Osteocyte (in vitro differentiated cells): Measurements from ENCODE around the gene REV1. TPM values are rescaled to one million over a fixed set of nuclear protein-coding genes. Genes with fewer than 3 reads are reported as not detected.
"Not testable (repeated sequence)": the region's sequence is repeated elsewhere in the genome, so short reads cannot be mapped to it uniquely, and the experiment has no call there.

Experiments
- DNase-seq: peaks from one replicate; pipeline ENCODE4 v3.0.0; 2021; ENCODE audit warnings: mixed read lengths; ENCODE audit not compliant: unreplicated experiment; ENCODE audit errors: extremely low spot score
- H3K27ac Mint-ChIP-seq: one replicate; pipeline ENCODE4 v1.8.0; 2021; ENCODE audit warnings: mild to moderate bottlenecking, mixed read lengths; ENCODE audit not compliant: unreplicated experiment
- H3K27me3 Mint-ChIP-seq: one replicate; pipeline ENCODE4 v1.8.0; 2021; ENCODE audit warnings: mixed read lengths; ENCODE audit not compliant: unreplicated experiment
- H3K36me3 Mint-ChIP-seq: one replicate; pipeline ENCODE4 v1.8.0; 2021; ENCODE audit warnings: mixed read lengths; ENCODE audit not compliant: unreplicated experiment
- H3K4me1 Mint-ChIP-seq: one replicate; pipeline ENCODE4 v1.8.0; 2021; ENCODE audit warnings: mixed read lengths; ENCODE audit not compliant: unreplicated experiment
- H3K4me3 Mint-ChIP-seq: one replicate; pipeline ENCODE4 v1.8.0; 2021; ENCODE audit warnings: mild to moderate bottlenecking, moderate library complexity, mixed read lengths; ENCODE audit not compliant: unreplicated experiment
- H3K9me3 Mint-ChIP-seq: one replicate; pipeline ENCODE4 v1.8.0; 2021; ENCODE audit warnings: mixed read lengths; ENCODE audit not compliant: unreplicated experiment
- total RNA-seq: library from RNA; stranded (reverse); gene quantifications from 2 replicates; pipeline ENCODE4 v1.2.1, GENCODE V29; 2021
- TF ChIP-seq, protein P1 (sequence below): fragments of 200-600 bp; sonication (generic); IDR thresholded peaks from 2 replicates; pipeline ENCODE4 v1.5.0; 2021; ENCODE audit warnings: antibody characterized with exemption, mild to moderate bottlenecking, moderate library complexity

The REV1 gene
- total RNA-seq, 1 donor from 2014 or later: 32.5 TPM

DNA sequence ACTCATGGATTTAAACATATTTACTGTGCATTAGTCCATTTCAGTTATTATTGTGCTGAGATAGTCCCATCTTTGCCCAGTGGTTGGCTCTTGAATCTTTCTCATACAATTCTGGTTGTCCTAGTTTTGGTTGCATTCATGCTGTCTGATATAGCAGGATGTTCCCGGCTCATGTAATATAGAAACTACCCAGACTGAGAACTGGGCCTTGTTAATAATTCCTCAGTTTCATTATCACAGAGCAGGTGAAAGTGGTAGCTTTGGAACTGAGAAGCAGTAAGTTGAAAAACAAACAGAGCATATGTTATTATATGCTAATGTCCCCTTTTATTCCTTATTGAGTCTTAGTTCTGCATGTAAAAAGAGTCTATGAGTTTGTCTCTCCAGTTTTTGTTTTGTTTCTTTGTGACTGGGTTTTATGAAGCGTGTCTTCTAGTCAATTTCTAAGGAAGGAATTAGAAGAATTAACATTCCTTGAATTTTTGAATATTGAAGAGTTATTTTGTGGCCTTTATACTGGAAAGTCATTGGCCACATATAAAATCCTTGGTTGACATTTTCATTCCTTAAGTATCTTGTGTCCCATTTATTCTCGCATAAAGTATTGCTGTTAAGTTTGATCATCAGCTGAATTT is 109.3 kb downstream of the REV1 start:
- Mint-ChIP-seq H3K36me3 (peaks cover 62% of the 10 kb centered on the region), H3K27ac (no peak overlapping the region)

DNA sequence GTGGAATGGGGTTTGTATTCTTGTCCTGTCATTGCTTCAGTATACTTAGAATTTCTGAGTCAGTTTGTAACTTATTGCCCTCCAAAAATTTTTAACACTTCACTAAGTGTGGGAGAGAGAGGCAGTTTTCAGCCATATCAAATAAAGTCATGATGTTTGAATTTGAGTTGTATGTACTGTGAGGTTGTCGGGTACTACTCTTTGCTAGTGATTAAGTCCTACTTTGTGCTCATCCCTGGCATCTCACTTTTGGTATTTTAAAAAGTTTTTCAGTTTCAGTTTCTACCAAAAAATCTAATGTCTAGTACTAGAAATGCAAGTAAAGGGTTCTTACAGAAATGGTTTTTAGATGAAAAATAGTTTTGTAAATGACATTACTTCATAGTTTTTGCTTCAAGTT is 111.9 kb downstream of the REV1 start:
- Mint-ChIP-seq H3K27me3 (no peaks in the 10 kb centered on the region), H3K36me3 (peaks cover 72% of the 10 kb centered on the region), H3K4me3 (no peak overlapping the region), H3K4me1 (peaks cover 1% of the 10 kb centered on the region), H3K9me3 (peaks cover 12% of the 10 kb centered on the region), H3K27ac (no peak overlapping the region)
- TF ChIP-seq, protein P1, sequence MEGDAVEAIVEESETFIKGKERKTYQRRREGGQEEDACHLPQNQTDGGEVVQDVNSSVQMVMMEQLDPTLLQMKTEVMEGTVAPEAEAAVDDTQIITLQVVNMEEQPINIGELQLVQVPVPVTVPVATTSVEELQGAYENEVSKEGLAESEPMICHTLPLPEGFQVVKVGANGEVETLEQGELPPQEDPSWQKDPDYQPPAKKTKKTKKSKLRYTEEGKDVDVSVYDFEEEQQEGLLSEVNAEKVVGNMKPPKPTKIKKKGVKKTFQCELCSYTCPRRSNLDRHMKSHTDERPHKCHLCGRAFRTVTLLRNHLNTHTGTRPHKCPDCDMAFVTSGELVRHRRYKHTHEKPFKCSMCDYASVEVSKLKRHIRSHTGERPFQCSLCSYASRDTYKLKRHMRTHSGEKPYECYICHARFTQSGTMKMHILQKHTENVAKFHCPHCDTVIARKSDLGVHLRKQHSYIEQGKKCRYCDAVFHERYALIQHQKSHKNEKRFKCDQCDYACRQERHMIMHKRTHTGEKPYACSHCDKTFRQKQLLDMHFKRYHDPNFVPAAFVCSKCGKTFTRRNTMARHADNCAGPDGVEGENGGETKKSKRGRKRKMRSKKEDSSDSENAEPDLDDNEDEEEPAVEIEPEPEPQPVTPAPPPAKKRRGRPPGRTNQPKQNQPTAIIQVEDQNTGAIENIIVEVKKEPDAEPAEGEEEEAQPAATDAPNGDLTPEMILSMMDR: no peak
- no peak for DNase-seq

More for the DNA sequence above, 109.3 kb downstream of the REV1 start:
- DNase-seq: no peak
- H3K27me3 Mint-ChIP-seq: no peaks in the 10 kb centered on the region
- TF ChIP-seq, protein P1: no peak
- peaks cover 1% of the 10 kb centered on the region for H3K4me1 Mint-ChIP-seq
- H3K4me3 Mint-ChIP-seq: no peak overlapping the region
- no peaks in the 10 kb centered on the region for H3K9me3 Mint-ChIP-seq

DNA sequence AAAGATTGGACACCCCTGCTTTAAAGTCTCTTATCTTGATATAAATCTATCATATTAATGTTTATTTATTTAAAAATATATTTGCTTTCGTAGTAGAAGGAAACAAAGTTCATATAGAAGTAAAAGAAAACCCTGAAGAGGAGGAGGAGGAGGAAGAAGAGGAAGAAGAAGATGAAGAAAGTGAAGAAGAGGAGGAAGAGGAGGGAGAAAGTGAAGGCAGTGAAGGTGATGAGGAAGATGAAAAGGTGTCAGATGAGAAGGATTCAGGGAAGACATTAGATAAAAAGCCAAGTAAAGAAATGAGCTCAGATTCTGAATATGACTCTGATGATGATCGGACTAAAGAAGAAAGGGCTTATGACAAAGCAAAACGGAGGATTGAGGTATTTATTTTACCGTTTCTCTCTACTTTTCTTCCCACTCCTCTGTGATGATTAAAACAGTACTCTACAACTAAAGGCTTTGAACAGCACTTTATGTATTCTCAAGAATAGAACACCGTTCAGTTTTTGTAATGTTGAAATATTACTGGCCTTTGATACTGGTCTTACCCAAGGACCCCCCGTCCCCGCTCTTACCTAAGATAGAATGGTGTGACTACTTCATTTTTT is 113.5 kb downstream of the REV1 start:
- no peak overlapping the region for H3K4me3 Mint-ChIP-seq
- TF ChIP-seq, protein P1: no peak
- no peak for DNase-seq
- peaks cover 72% of the 10 kb centered on the region for H3K36me3 Mint-ChIP-seq
- H3K9me3 Mint-ChIP-seq: peaks cover 14% of the 10 kb centered on the region
- H3K27ac Mint-ChIP-seq: no peak overlapping the region
- H3K4me1 Mint-ChIP-seq: peaks cover 1% of the 10 kb centered on the region
- H3K27me3 Mint-ChIP-seq: no peaks in the 10 kb centered on the region

DNA sequence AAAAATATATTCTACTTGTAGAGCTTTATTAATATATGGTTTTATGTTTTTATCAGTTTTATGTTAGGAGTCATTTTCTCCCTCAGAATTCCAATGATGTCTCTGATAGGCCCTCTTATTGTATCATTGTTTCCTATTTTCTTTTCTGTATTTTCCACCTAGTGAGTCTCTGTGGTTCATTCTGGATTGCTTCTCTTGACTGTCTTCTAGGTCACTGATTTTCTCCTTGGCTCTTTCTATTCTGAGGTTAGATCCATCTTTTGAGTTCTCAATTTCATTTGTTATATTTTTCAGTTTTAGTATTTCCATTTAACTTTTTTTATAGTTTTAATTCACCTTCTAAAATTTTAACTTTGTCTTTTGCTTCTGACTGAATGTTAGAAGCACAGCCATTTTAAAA is 115.1 kb downstream of the REV1 start:
- no peak overlapping the region for H3K4me3 Mint-ChIP-seq
- TF ChIP-seq, protein P1: no peak
- H3K36me3 Mint-ChIP-seq: peaks cover 66% of the 10 kb centered on the region

DNA sequence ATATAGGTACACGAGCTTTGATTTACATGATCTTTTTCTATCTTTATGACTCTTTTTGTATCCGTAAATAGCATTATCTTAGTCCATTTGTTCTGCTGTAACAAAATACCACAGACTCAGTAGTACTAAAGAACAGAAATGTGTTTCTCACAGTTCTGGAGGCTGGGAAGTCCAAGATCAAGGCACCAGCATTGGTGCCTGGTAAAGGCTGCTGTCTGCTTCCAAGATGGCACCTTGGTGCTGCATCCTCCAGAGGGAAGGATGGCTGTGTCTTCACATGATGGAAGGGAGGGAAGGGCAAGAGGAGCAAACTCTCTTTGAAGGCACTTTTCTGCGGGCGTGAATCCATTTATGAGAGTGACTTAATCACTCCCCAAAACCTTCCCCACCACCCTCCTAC is 116.7 kb downstream of the REV1 start:
- Mint-ChIP-seq H3K27me3 (no peaks in the 10 kb centered on the region), H3K36me3 (peaks cover 73% of the 10 kb centered on the region), H3K4me3 (no peak overlapping the region), H3K27ac (no peak overlapping the region), H3K9me3 (peaks cover 14% of the 10 kb centered on the region), H3K4me1 (no peaks in the 10 kb centered on the region)
- TF ChIP-seq, protein P1: no peak
- no peak for DNase-seq

More for the DNA sequence above, 115.1 kb downstream of the REV1 start:
- no peak overlapping the region for H3K27ac Mint-ChIP-seq
- H3K27me3 Mint-ChIP-seq: no peaks in the 10 kb centered on the region
- H3K9me3 Mint-ChIP-seq: peaks cover 14% of the 10 kb centered on the region
- H3K4me1 Mint-ChIP-seq: no peaks in the 10 kb centered on the region
- no peak for DNase-seq

DNA sequence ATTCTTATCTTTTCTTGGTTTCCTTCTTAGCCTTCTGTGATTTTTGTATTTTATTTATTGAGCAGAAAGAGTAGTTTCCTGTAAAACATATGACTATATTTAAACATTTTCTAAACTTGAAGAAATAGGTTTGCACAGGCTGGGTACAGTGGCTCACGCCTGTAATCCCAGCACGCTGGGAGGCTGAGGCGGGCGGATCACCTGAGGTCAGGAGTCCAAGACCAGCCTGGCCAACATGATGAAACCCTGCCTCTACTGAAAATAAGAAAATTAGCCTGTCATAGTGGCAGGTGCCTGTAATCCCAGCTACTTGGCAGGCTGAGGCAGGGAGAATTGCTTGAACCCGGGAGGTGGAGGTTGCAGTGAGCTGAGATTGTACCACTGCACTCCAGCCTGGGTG is 121.0 kb downstream of the REV1 start:
- H3K4me3 Mint-ChIP-seq, H3K9me3 Mint-ChIP-seq, H3K27ac Mint-ChIP-seq, H3K4me1 Mint-ChIP-seq, H3K27me3 Mint-ChIP-seq, DNase-seq: not testable (repeated sequence)
- H3K36me3 Mint-ChIP-seq: peaks cover 63% of the 10 kb centered on the region
